ENCODE results near the gene TPSAB1. TPM values are rescaled to one million over a fixed set of nuclear protein-coding genes. Genes with fewer than 3 reads are reported as not detected.

The TPSAB1 gene
- total RNA-seq, 1 donor from 2014 or later, result 103 TPM

DNA sequence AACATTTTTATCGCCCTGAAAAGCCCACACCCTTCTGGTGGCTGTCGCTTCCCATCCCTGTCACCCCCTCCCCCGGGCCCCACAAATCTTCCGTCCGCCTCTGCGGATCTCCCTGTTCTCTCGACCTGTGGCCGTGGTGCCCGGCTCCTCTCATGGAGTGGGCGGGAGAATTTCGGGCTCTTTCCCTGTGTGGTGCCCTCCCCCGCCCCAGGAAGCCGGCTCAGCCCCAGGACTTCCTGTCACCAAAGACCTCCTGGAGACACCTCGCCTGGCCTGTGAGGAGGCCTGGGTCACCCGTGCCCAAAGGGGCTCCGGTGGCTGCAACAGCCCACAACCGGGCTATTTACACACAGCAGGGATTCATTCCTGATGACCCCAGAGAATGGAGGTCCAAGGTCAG, 42.8 kb downstream of the TPSAB1 start:
- Histone ChIP-seq H3K36me3 (no peaks in the 10 kb centered on the region), H3K9me3 (no peaks in the 10 kb centered on the region), H3K4me1 (no peaks in the 10 kb centered on the region), H3K27me3 (ENCODE audit: low read depth) (peaks cover 48% of the 10 kb centered on the region), H3K27ac (no peak overlapping the region), H3K4me3 (no peak overlapping the region)
- TF ChIP-seq, protein P1, sequence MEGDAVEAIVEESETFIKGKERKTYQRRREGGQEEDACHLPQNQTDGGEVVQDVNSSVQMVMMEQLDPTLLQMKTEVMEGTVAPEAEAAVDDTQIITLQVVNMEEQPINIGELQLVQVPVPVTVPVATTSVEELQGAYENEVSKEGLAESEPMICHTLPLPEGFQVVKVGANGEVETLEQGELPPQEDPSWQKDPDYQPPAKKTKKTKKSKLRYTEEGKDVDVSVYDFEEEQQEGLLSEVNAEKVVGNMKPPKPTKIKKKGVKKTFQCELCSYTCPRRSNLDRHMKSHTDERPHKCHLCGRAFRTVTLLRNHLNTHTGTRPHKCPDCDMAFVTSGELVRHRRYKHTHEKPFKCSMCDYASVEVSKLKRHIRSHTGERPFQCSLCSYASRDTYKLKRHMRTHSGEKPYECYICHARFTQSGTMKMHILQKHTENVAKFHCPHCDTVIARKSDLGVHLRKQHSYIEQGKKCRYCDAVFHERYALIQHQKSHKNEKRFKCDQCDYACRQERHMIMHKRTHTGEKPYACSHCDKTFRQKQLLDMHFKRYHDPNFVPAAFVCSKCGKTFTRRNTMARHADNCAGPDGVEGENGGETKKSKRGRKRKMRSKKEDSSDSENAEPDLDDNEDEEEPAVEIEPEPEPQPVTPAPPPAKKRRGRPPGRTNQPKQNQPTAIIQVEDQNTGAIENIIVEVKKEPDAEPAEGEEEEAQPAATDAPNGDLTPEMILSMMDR (IDR thresholded peaks at IDR 0.05), result no peak
- intact Hi-C loops (cut with DNase I), result no loop called here
- ATAC-seq (no peak), DNase-seq (no peak)

DNA sequence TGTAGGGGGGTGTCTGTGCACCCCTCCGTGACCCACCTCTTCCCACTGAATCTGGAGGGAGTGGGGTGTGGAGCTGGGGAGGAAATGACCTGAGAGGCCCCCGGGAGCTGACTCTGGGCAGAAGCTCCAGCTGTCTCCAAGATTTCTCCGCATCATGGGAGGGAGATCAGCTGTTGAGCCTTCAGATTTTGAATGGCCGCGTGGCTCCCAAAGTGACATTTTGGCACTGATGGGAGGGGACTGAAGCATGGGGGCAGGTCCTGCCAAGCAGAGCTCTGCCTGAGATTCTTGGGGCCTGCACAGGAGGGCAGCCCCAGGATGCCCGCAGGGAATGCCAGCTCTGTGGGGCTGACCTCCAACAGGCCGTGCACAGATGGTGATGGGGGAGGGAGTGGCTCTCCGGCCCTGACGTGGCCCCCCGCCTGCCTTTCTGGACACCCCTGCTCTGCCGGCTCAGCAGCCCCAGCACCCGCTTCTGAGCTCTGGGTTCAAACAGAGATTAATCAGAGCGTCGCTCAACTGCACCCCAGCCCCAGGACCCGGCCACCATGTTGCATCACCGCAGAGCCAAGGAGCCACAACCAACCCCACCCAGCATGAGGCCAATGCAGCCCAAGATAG, 43.6 kb downstream of the TPSAB1 start:
- Histone ChIP-seq H3K9me3 (no peaks in the 10 kb centered on the region), H3K27me3 (ENCODE audit: low read depth) (peaks cover 55% of the 10 kb centered on the region), H3K4me1 (no peaks in the 10 kb centered on the region), H3K27ac (no peak overlapping the region), H3K36me3 (no peaks in the 10 kb centered on the region), H3K4me3 (no peak overlapping the region)
- TF ChIP-seq, protein P1 (IDR thresholded peaks at IDR 0.05), result no peak
- no peak for ATAC-seq
- no peak for DNase-seq
- intact Hi-C loops (cut with DNase I), result no loop called here

DNA sequence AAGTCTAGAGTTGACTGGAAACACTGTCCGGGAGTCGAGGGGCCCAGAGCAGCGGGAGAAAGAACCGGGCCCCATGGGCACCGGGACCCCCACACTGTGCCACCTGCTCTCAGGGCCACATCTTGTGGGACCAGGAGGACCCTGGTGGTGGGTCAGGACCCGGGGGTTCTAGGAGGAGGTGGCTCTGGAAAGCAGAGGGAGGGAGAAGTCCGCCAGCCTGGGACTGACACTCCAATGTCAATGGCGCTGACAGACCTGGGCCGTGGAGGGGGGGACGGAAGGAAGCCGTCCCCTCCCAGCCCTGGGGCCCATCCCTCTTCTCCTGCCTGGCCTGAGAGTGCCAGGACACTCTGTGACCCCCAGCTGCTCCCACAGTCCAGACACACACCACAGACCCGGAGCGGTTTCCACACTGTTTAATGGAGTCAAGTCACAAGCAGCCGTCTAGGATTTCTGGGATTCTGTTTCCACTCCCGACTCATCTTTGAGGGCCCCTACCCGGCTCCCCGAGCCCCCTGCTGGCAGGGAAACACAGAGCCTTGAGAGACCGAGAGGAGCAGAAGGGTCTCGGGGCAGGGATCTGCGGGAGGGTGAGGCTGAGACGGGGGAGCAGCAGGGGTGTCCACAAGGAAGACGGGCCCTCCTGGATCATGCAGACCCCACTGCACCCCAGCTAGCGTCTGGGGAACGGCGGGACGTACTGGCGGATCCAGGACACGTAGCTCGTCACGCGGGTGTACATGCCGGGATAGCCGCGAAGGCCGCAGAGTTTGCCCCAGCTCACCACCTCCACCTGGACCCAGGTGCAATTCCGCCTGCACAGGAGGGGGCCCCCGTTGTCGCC, 45.4 kb downstream of the TPSAB1 start:
- DNase-seq (no peak), ATAC-seq (no peak)
- TF ChIP-seq, protein P1 (IDR thresholded peaks at IDR 0.05), result no peak
- intact Hi-C loops (cut with DNase I), result no loop called here
- H3K4me3 ChIP-seq, result no peak overlapping the region
- H3K27ac ChIP-seq, result no peak overlapping the region
- peaks cover 59% of the 10 kb centered on the region for H3K27me3 ChIP-seq (ENCODE audit: low read depth)
- H3K36me3 ChIP-seq, result no peaks in the 10 kb centered on the region
- no peaks in the 10 kb centered on the region for H3K9me3 ChIP-seq
- no peaks in the 10 kb centered on the region for H3K4me1 ChIP-seq

- no peak for ATAC-seq
- no peak overlapping the region for H3K4me3 ChIP-seq
- no peaks in the 10 kb centered on the region for H3K4me1 ChIP-seq
- peaks cover 62% of the 10 kb centered on the region for H3K27me3 ChIP-seq (ENCODE audit: low read depth)
- H3K27ac ChIP-seq, result no peak overlapping the region
- H3K36me3 ChIP-seq, result no peaks in the 10 kb centered on the region
- H3K9me3 ChIP-seq, result no peaks in the 10 kb centered on the region
- DNase-seq, result no peak
- TF ChIP-seq, protein P1 (IDR thresholded peaks at IDR 0.05), result no peak
- intact Hi-C loops (cut with DNase I), result no loop called here
Observed at GRCh38 chr16:1286513-1287094, 46.1 kb downstream of the TPSAB1 start.

- Histone ChIP-seq H3K27me3 (ENCODE audit: low read depth) (peaks cover 66% of the 10 kb centered on the region), H3K4me3 (no peak overlapping the region), H3K4me1 (no peaks in the 10 kb centered on the region), H3K36me3 (no peaks in the 10 kb centered on the region), H3K9me3 (no peaks in the 10 kb centered on the region), H3K27ac (no peak overlapping the region)
- intact Hi-C loops (cut with DNase I), result no loop called here
- TF ChIP-seq, protein P1 (IDR thresholded peaks at IDR 0.05), result no peak
- no peak for DNase-seq
- no peak for ATAC-seq
Observed at GRCh38 chr16:1287982-1288670, 47.6 kb downstream of the TPSAB1 start.
